ENCODE measurements around the gene DCT. TPM values are rescaled to one million over a fixed set of nuclear protein-coding genes. Genes with fewer than 3 reads are reported as not detected.

The DCT gene
- total and polyA plus RNA-seq, 2 of the 4 experiments (the other 2 are of a cell fraction) = not detected

- H4K91ac ChIP-seq (ENCODE audit: insufficient read depth, low read depth, low read length) = no peak overlapping the region
- no peaks in the 10 kb centered on the region for H3K4me1 ChIP-seq (ENCODE audit: control insufficient read depth, insufficient read depth, low read length)
- no peaks in the 10 kb centered on the region for H4K20me1 ChIP-seq (ENCODE audit: insufficient read depth, low read length)
- no peak overlapping the region for H3K14ac ChIP-seq (replicated peaks; ENCODE audit: low read depth, low read length)
- H4K8ac ChIP-seq (ENCODE audit: low read depth in 2 of 2, low read length in 2 of 2) = no peak overlapping the region
- dilution Hi-C loops (cut with HindIII; ENCODE audit: low sequenced_read_pairs, unreplicated experiment) = no loop called here
- no TSS peak for BruUV-seq (replicated peaks)
- intact Hi-C loops (cut with micrococcal nuclease) = no loop called here
- H3K4me3 ChIP-seq (ENCODE audit: insufficient read depth, low read depth, low read length) = no peak overlapping the region
- no peak overlapping the region for H3K18ac ChIP-seq (ENCODE audit: low read depth, low read length)
- H2BK5ac ChIP-seq (ENCODE audit: low read depth, low read length, poor library complexity, severe bottlenecking) = no peak overlapping the region
- no peak overlapping the region for H3K56ac ChIP-seq (ENCODE audit: extremely low read depth, insufficient read depth, low read length)
- no peaks in the 10 kb centered on the region for H3K9me3 ChIP-seq (ENCODE audit: control insufficient read depth, insufficient read depth, low read length)
- H2BK20ac ChIP-seq (ENCODE audit: low read depth, low read length) = no peak overlapping the region
- CTCF ChIA-PET = no interaction called here
- no peak overlapping the region for H2BK15ac ChIP-seq (ENCODE audit: low read depth, low read length)
- no peak for DNase-seq
- no peak overlapping the region for H2AFZ ChIP-seq (replicated peaks; ENCODE audit: low read length, poor library complexity)
- H4K5ac ChIP-seq (ENCODE audit: low read depth, low read length) = no peak overlapping the region
- TF ChIP-seq MAFK (IDR thresholded peaks at IDR 0.05; ENCODE audit: low read depth, low read length) = no peak
- TF ChIP-seq FOS (IDR thresholded peaks at IDR 0.05; ENCODE audit: low read depth, low read length) = no peak
- no peak for TF ChIP-seq SMC3 (IDR thresholded peaks at IDR 0.05; ENCODE audit: low read depth, low read length)
- no peak for TF ChIP-seq CTCF (conservative IDR thresholded peaks at IDR 0.05; ENCODE audit: low read depth, low read length)
- no peak for TF ChIP-seq CEBPB (IDR thresholded peaks at IDR 0.05; ENCODE audit: low read depth, low read length)
- no peak for TF ChIP-seq MAZ (IDR thresholded peaks at IDR 0.05; ENCODE audit: borderline replicate concordance, low read depth, low read length)
- TF ChIP-seq POLR2A (IDR thresholded peaks at IDR 0.05; ENCODE audit: low read depth, low read length) = no peak
- no peak for TF ChIP-seq MXI1 (IDR thresholded peaks at IDR 0.05; ENCODE audit: borderline replicate concordance, low read depth, low read length)
- no peak for TF ChIP-seq NFE2L2 (IDR thresholded peaks at IDR 0.05; ENCODE audit: low read depth, low read length)
- no peak for TF ChIP-seq RAD21 (IDR thresholded peaks at IDR 0.05; ENCODE audit: low read length)
- no peak for TF ChIP-seq RFX5 (IDR thresholded peaks at IDR 0.05; ENCODE audit: low read depth, low read length)
- TF ChIP-seq USF2 (IDR thresholded peaks at IDR 0.05; ENCODE audit: low read depth, low read length) = no peak
- TF ChIP-seq BHLHE40 (IDR thresholded peaks at IDR 0.05; ENCODE audit: low read depth, low read length) = no peak
- TF ChIP-seq RCOR1 (IDR thresholded peaks at IDR 0.05; ENCODE audit: insufficient replicate concordance, low read length) = no peak
- TF ChIP-seq CHD1 (IDR thresholded peaks at IDR 0.05; ENCODE audit: low read depth, low read length) = no peak
- no peak for TF ChIP-seq ELK1 (IDR thresholded peaks at IDR 0.05; ENCODE audit: borderline replicate concordance, low read depth, low read length)
- no peak overlapping the region for H2BK120ac ChIP-seq (ENCODE audit: low read depth, low read length)
- in situ Hi-C loops (cut with MboI; ENCODE audit: low sequenced_read_pairs) = no loop called here
- H2AK9ac ChIP-seq (replicated peaks; ENCODE audit: low read depth, low read length, poor library complexity) = no peak overlapping the region
- no peak overlapping the region for H3K23ac ChIP-seq (ENCODE audit: low read depth, low read length)
- no peak overlapping the region for H3K4ac ChIP-seq (ENCODE audit: low read depth, low read length)
- POLR2A ChIA-PET (ENCODE audit: unreplicated experiment) = no interaction called here
- H2AK5ac ChIP-seq (ENCODE audit: low read depth, low read length) = no peak overlapping the region
- no CpG with 5 or more reads among the region's 2 CpGs for WGBS, 2 experiments (ENCODE audit: extremely low coverage in 2 of 2, insufficient read length in 1 of 2)
- no peaks in the 10 kb centered on the region for H3K79me1 ChIP-seq (ENCODE audit: low read depth in 1 of 2, low read length in 2 of 2)
- H3K9me1 ChIP-seq (ENCODE audit: insufficient read depth, low read length) = no peaks in the 10 kb centered on the region
- H3K36me3 ChIP-seq (ENCODE audit: control insufficient read depth, insufficient read depth, low read length) = no peaks in the 10 kb centered on the region
- no peak for ATAC-seq (ENCODE audit: low read depth)
- no peaks in the 10 kb centered on the region for H3K27me3 ChIP-seq (ENCODE audit: control insufficient read depth, insufficient read depth, low read length)
- H3K27ac ChIP-seq (ENCODE audit: insufficient read depth, low read length) = no peak overlapping the region
- H3K9ac ChIP-seq (ENCODE audit: low read depth, low read length) = no peak overlapping the region
- H3K4me2 ChIP-seq (ENCODE audit: low read depth, low read length) = no peak overlapping the region
Observed at GRCh38 chr13:94455414-94455813, 24.1 kb downstream of the DCT start.

Measured in IMR-90 (cell line).